Right lobe of liver (tissue), 4 donors: ENCODE data around the gene NOS1AP.

Source experiments
- CTCF ChIP-seq, 4 donors: fragments of 200-600 bp in 3 of 4; fragments of 450-650 bp in 1 of 4; IDR thresholded peaks; one replicate each; pipeline versions ENCODE4 v1.5.1 to v1.8.0; 2016 to 2022; ENCODE audit warnings: antibody characterized with exemption in 4 of 4, mild to moderate bottlenecking in 2 of 4
- POLR2A ChIP-seq: fragments of 450-650 bp; IDR thresholded peaks from one replicate; pipeline ENCODE4 v1.6.1; 2017; ENCODE audit warnings: antibody characterized with exemption, mild to moderate bottlenecking
- donor health status: DM: no; HTN: no; CAD: no.
- donor health status: DM: no; HTN: no; CAD: no.
- donor health status: DM: no; HTN: yes; CAD: no.

DNA sequence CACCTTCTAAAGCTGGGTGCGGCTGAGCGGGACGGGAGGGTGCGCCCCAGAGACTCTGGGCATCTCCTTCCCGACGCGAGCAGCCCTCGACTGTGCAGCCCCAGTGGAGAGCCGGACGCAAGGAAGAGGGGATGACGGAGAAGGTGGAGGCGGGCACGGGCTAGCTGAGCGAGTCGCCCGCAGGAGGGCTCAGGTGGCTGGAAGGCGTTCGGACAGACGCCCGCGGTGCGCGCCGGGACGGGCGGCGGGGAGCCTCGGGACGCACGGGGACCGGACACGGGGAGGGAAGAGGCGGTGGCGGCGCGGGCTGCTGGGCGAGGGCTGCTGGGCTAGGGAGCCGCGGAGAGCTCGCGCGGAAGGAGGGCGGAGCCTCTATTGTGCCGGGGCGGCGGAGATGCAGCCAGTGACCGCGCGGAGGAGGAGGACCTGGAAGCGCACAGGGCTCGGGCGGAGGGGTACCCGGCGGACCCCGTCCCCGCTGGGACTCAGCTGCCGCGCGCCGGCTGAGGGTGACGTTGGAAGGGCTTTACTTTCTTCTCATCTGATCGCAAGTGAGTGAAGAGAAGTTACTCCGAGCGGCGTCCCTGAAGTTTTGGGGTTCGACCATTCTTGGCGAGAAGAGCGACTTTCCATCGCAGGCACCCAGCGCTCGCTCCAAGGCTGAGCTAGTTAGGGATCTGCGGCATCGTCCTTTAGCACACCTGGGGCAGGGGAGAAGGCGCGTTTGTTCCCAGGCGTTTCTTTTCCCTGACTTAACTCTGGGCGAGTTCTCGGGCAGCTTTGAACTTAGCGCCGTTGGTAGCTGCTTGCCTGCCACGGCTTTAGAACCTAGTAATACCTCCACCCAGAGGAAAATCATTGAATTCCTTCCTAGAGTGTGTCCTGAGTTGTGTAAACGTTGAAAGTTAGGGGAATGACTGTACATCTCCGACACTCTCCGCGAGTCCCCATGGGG is 45.7 kb upstream of the NOS1AP start, which contains the start of gene OLFML2B:
- TF ChIP-seq CTCF (IDR thresholded peaks at IDR 0.05) (peak; percentile 8 to 36 (median 26)), POLR2A (no peak)
